Activated CD4-positive, alpha-beta T cell treated with anti-CD3 and anti-CD28 coated beads for 24 hours (primary cell): ENCODE results near the gene BST1.
A peak's percentile ranks its signal among the peaks of the same experiment; 100 is the strongest.

Source experiments
- DNase-seq, 2 donors: peaks; one replicate each; pipeline ENCODE4 v3.0.0-alpha.2; 2020; ENCODE audit warnings: low read depth in 2 of 2

The BST1 gene, protein sequence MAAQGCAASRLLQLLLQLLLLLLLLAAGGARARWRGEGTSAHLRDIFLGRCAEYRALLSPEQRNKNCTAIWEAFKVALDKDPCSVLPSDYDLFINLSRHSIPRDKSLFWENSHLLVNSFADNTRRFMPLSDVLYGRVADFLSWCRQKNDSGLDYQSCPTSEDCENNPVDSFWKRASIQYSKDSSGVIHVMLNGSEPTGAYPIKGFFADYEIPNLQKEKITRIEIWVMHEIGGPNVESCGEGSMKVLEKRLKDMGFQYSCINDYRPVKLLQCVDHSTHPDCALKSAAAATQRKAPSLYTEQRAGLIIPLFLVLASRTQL

DNA sequence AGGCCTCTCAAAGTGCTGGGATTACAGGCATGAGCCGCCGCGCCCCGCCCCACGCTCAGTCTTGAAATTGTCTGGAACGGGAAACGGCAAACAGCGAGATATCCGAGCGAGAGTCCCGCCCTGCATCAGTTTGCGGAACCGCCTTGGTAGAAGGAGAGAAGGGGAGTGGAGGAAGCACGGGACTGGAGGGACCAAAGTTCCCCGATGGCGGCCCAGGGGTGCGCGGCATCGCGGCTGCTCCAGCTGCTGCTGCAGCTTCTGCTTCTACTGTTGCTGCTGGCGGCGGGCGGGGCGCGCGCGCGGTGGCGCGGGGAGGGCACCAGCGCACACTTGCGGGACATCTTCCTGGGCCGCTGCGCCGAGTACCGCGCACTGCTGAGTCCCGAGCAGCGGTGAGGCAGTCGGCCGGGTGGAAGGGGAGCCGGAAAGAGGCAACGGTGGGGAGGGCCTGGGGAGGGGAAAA is at the start of gene BST1:
TSS of gene BST1 (plus strand) at position 125 of the 463 bp plus-strand sequence. CDS start at position 205, 80 bp downstream.
- DNase-seq, result peak; percentile 13 to 39

DNA sequence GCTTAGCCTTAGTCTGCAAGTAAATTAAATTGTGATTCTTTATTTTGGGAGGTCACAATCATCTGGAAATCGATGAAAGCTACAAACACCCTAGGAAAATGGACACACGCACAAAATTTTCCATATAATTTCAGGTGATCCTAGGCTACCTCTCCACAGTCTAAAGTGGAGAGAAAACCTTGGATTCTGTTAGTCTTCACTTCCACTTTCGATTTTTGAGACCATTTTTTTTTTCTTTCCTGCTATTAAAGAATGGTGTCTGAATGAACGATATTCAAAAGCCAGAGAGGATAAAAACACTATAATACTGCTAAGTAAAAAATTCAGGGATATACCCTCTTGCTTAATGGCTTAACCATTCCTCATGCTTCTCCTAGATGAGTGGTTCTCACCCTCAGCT is 49.4 kb upstream of the BST1 start:
- DNase-seq, result no peak

DNA sequence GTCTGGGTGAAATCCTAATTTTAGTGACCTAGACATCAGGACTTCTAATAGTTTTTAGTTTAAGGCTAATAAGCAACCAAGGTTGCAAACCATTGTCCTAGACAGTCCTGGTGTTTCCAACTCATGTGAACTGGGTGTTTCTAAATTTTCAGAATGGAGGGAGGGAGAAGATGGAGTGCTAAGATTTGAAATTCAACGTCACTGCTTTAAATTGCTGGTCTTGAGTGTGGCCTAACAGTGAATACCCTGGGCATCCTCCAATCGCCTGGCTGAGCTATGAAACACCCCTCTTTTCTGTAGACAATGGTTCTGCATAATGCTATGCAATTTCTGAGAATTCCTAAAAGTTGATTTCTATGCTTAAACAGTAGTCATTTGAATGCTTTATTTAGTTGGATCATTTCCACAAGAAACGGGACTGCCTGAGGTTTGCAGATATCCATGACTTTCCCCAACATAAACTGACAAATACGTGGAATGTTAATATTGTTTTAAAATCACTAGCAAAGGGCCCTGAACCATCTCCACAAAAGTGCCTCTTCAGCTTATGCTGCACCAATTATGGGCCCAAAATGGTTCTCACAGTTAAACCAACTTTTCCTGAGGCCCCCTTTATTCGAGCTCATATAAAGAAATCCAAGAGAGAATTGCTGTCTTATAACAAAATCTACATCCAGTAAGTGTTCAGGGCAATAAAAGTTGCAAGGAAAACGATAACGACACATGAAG is 48.8 kb upstream of the BST1 start:
- DNase-seq, result no peak

DNA sequence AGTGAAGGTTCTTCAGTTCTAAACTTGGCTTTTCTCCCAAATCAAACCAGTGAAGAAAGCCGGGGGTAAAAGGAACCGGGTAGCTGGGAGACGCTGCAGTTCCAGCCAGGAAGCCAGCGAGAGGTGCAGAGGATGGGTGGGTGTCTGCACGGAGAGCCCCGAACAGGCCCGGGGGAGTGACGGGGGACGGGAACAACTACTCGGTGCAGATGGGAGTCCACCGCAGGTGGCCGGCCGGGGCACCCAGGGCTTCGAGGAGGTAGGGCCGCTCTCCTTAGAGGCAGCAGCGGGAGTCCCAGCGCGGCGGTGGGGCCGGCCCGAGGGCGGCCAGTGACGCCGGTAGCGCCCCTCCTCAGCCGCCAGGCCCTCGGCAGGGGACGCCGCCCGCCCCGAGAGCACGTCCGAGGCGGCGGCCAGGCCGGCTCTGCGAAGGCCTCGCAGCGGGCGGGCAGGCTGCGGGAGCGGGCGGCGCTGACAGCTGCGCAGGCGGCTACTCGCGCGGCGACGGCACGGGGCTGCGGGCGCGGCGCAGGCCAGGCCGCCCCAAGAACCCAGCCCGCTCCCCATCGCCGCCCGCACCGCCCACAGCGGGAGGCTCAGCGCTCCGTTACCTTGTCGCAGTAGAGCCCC is 48.2 kb upstream of the BST1 start:
- DNase-seq, result peak in 1 of 2 donors; percentile 15

DNA sequence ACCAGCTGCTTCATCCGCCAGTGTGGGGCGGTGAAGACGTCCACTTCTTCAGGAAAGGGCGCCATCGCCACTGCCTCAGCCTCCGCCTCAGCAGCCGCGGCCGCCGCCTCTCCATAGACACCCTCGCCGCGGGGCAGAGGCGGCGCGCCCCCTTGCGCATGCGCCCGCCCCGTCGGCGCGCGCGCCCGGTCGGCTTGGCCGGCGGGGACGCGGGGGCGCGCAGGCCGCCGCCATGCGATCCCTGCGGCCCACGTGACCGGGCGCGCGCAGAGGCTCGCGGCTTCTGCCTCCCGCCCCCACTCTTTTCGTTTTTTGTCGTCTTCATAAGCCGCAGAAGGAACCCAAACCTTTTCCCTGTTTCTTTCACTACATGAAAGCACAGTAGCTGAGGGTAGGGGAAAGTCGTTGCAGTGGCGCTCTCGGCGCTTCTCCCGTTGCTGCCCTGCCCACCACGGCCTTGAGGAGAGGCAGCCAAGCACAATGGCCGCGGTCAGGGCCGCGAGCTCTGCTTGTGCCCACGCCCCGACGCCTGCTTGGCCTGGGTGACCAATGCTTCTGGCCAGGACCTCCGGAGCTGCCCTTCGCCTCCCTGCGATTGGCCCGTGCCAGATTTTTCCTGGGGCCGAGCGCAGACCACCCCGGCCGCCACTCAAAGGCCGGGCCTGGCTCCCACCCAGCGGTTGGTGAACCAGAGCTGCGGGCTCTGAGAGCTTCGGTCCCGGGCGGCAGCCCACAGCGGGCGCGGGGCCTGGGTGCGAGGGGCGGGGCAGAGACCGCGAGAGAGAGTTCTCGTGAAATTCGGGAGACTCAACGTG is 47.4 kb upstream of the BST1 start, which contains the start of gene FBXL5:
TSS of gene FBXL5 (minus strand) at position 135 of the 815 bp plus-strand sequence. CDS start at position 65, 70 bp downstream.
- peak; percentile 64 to 71 for DNase-seq

DNA sequence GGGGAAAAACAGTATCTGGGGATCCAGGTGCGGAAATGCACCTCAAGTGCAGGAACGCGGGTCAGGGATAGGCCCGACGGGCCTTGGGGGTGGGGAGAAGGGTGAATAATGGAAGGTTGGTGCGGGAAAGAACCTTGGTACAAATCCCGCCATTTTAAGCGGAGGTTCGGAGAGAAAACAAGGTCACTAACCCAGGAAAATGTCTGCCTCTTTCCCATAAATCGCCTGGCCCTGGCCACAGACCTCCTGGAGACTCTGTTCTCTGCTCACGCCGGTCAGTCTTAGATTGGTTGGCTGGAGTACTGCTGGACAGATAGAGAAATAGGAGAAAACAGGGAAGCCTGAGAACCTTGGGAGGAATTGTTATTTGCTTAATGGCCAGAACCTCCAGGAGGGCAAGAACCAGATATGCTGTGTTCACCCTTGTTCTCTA is 46.8 kb upstream of the BST1 start:
- no peak for DNase-seq

DNA sequence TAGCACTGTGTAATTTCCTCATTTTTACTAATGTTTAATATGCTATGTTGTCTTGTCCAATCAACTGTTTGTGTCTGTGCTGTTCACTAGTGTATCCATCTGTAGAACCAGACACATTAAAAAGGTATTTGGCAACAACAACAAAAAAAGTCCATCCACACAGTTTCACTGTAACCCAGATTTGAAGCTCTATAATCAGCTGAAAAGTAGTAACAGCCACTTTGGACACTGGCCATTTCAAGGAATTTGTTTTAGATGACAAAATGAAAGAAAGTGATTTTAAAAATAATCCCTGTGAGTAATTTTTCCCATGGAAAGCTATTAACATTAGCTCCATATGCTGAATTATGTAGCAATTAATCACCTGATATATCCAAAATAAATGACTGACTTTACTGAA is 45.5 kb upstream of the BST1 start:
- DNase-seq, result no peak

DNA sequence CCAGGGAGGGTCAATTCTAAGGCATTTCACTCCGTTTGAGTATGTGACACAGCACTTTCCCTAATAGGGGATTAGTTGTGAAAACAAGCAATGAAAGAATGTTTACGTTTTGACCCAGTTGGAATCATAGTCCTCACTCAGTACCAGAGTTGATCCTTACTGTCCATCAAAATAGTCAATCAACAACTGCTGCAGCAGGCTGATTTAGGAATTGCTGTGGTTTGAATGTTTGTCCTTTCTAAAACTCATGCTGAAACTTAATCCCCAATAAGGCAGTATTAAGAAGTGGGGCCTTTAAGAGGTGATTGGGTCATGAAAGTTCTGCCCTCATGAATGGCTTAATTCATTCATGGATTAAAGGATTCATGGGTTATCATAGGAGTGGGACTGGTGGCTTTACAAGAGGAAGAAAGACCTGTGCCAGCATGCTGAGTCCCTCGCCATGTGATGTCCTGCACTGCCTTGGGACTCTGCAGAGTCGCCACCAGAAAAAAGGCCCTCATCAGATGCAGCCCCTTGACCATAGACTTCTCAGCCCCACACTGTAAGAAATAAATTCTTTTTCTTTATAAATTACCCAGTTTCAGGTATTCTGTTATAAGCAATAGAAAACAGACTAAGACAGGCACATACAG is 44.6 kb upstream of the BST1 start:
- no peak for DNase-seq

DNA sequence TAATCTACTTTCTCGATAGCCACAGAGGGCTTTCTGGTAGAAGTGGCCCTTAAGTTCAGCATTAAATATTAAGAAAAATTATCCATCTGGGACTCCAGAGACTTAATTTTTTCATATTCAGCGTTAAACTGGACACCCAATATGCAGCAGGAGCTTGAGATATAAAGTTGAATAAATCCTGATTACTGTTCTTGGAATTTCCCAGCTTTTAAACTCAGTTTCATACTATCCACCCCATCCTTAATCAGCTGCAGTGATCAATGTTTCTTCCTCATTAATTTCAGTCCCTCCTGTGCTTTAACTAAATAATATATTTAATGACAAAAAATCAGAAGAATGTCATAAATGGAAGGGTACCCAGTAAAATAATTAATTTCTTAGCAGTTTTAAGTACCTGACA is 44.1 kb upstream of the BST1 start:
- DNase-seq, result no peak

DNA sequence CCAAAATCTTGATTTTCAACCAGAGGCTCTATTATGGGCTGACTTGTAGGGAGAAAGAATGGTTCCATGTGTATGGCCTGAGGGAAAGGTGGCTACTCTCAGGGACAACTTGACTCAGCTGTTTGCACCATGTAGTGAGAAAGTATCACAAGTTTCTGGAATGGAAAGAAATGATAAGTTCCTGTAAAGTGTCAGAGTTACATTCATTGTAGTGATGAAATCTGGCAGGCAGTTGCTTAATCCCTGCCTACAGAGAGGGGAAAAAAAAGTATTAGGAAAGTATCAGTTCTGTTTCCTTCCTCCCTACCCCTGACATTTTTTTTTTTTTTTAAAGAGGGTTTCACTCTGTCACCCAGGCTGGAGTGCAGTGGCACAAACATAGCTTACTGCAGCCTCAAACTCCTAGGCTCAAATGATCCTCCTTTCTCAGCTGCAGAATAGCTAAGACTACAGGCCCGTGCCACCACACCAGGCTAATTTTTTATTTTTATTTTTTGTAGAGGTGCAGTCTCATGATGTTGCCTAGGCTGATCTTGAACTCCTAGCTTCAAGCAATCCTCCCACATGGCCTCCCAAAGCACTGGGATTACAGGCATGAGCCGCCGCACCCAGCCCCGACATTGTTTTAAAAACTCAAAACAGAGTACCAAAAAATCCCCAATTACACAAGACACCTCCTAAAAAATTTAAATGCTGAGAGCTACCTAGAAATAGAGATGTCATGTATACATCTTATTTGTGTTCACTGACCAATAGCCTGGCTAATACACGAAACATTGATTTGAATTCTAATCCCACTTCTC is 42.9 kb upstream of the BST1 start:
- no peak for DNase-seq

DNA sequence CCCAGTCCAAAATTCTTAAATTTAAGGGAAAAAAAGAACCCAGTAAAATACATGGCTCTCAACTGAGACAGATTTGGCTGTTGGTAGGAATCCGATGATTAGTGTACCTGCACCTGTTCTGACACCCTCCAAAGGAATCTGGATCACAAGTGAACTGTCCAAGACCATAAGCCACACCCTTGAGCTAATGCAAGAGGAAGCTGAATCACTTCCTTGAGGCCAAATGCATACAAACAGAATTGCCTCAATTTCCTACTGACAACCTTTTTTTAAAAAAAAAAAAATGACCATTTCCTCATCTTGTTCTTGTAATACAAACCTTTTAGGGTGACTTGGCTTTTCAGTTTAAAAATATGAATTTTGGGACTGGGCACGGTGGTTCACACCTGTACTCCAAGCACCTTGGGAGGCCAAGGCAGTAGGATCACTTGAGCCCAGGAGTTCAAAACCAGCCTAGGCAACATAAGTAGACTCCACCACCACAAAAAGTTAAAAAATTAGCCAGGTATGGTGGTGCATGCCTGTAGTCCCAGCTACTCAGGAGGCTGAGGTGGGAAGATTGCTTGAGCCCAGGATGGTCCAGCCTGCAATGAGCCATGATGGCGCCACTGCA is 37.0 kb upstream of the BST1 start:
- no peak for DNase-seq

DNA sequence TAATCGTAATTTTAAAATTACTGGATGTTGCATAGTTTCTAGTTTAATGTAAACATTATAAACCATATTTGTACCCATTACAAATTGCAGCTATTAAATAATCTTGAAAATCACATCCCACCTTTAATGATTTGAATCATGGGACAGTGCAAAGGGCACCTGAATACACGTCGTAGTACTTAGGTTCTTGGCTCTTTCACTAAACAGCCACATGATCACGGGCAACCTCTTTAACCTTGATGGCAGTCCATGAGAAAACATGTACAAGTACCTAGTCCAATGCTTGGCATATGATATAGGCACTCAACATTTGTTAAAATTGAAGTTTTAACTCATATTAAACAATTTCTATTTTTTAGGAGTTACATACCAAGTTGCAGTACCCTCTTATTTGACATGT is 35.9 kb upstream of the BST1 start:
- no peak for DNase-seq

DNA sequence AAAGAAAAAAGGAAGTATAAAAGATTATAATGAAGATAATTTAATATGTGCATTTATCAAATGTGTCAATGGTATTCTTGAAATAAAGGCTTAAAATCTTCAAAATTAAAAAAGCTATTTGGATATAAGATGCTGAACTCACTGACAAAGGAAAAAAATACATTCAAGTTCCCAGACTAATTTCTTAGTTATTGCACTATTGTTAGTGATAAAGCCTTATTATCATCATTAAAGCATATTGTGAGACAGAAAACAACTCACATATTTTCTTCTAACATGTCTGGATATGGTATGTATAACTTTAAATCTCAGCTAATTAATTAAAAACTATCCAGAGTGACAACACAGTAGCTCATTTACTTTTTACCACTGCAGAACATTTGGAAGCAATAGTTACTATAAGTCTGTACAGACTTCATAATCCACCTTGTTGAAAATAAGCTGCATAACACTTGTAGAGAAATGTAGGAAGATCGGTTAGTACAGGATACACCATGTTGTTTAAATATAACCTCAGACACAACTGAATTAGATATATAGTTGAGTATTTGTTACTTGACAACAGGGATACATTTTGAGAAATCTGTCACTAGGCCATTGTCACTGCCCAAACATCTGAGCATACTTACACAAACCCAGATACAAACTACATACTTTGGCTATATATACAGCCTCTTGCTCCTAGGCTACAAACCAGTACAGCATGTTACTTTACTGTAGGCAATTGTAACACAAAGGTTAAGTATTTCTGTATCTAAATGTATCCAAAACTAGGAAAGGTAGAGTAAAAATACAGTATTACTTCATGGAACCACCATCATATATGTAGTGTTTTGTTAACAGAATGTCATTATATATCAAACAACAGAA is 34.1 kb upstream of the BST1 start:
- no peak for DNase-seq

DNA sequence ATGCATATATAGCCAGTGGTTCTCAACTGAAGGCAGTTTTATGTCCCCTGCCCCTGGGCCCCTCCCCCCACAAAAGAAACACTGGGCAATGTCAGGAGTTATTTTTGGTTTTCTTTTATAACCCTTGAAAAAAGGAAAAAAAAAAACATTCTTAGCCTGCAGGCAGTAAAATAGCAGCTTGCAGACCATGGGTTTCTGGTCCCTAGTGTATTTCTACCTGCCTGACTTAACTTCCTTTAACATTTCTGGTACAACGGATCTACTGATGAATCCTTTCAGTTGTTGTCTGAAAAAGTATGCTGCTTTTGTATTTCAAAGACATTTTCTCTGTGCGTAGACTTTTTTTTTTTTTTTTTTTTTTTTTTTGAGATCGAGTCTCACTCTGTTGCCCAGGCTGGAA is 32.3 kb upstream of the BST1 start:
- DNase-seq, result no peak

DNA sequence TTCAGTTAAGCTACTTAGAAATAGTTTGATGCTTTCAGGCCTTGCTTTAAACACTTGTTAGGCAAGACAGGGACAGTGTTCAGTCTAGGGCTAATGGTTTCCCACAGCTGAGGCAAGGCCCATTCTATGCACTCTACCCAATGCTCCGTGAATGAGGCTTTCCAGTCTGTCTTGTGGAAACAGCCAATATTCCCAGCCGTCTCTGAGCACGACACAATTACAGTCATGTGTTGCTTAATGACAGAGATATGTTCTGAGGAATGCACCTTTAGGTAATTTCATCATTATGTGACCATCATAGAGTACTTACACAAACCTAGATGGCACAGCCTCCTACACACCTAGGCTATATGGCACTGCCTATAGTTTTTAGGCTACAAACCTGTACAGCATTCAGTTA is 30.8 kb upstream of the BST1 start:
- no peak for DNase-seq

DNA sequence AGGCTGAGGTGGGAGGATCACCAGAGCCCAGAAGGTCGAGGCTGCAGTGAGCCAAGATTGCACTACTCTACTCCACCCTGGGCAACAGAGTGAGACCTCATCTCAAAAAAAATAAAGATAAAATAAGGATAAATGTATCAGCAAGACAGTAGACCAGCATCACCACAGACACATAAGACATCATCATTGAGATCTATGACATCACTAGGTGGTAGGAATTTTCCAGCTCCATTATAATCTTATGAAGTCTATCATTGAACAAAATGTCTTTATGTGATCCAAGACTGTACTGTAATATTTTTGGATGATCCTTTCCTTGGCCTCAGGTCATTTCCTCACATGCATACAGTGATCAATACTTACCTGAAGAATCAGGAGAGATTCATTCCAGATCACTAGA is 29.5 kb upstream of the BST1 start:
- no peak for DNase-seq

DNA sequence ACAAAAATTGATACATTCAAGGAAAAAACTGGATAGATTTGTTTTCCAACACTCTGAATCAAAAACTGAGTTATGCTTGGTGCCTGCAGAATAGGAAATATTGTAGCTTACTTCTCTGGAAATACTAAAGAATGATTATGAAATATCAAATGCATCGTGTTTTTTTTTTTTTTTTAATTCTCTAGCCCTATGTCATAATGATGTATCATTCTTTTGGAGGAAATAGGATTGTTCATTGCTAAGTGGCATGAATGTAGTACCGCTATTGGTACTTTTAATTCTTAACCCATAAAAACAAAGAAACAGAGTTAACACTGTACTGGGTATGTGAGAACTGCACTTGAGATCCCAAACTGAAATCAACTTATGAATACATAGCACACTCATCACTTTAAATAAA is 28.8 kb upstream of the BST1 start:
- no peak for DNase-seq

DNA sequence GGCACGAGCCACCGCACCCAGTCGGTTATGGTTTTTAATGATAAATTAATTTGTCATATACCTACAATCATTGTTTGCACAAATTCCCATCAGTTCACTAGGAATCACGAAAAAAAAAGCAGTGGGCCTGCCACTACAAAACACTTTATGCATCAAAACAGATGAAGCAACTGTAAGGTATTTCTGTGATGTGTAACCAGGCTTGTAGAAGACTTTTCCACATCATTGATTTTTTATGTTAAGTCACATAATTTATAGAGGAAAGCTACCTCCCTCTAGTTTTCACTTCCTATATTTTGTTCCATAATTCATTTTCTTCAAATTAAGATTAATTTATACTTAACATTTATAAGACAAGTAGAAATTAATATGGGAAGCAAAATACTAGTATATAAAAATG is 27.9 kb upstream of the BST1 start:
- DNase-seq, result no peak

DNA sequence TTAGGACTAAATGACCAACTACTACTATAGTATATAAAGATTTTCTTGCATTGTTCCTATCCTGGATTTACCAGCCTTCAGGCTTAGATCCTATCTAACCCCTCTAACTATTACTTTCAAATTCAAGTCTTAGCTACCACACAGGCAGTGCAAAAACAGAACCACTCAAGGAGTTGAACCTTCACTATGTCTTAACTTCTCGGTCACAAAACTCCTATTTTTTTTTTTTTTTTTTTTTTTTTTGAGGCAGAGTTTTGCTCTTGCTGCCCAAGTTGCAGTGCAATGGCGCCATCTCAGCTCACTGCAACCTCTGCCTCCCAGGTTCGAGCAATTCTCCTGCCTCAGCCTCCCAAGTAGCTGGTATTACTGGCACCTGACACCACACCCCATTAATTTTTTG is 27.5 kb upstream of the BST1 start:
- no peak for DNase-seq
